Calu3 (cell line): ENCODE data around the gene ACO2. TPM values are rescaled to one million over a fixed set of nuclear protein-coding genes. Genes with fewer than 3 reads are reported as not detected.

ENCODE experiments used
- BruUV-seq: library from RNA; stranded (reverse); fragments of 400-500 nt; replicated peaks from 2 replicates; lab custom pipeline; 2021; lab: Mats Ljungman, UMichigan
- CTCF ChIA-PET: fragments of 300-600 bp; sonication (Branson Sonifier 250); formaldehyde crosslinking; loops from one replicate; lab custom pipeline; 2022; ENCODE audit warnings: antibody characterized with exemption; lab: Charles Lee
- DNase-seq: peaks from one replicate; pipeline ENCODE4 v3.0.0; 2022
- H3K27ac Mint-ChIP-seq: one replicate; pipeline ENCODE4 v1.8.0; 2022; ENCODE audit warnings: mixed read lengths; ENCODE audit not compliant: unreplicated experiment
- H3K27me3 Mint-ChIP-seq: one replicate; pipeline ENCODE4 v1.8.0; 2022; ENCODE audit warnings: mixed read lengths; ENCODE audit not compliant: unreplicated experiment
- H3K36me3 Mint-ChIP-seq: one replicate; pipeline ENCODE4 v1.8.0; 2022; ENCODE audit warnings: mild to moderate bottlenecking, moderate library complexity, mixed read lengths; ENCODE audit not compliant: insufficient read depth, unreplicated experiment
- H3K4me1 Mint-ChIP-seq: one replicate; pipeline ENCODE4 v1.8.0; 2022; ENCODE audit warnings: mild to moderate bottlenecking, low read depth, mixed read lengths; ENCODE audit not compliant: unreplicated experiment
- H3K4me3 Mint-ChIP-seq: one replicate; pipeline ENCODE4 v1.8.0; 2022; ENCODE audit warnings: mild to moderate bottlenecking, low read depth, moderate library complexity, mixed read lengths; ENCODE audit not compliant: unreplicated experiment
- H3K9me3 Mint-ChIP-seq: one replicate; pipeline ENCODE4 v1.8.0; 2022; ENCODE audit warnings: low read depth, mixed read lengths; ENCODE audit not compliant: unreplicated experiment
- intact Hi-C: fragments of 100-400 bp; cut with micrococcal nuclease; formaldehyde crosslinking; loops from one replicate; pipeline ENCODE4 v1.10.0; 2022; ENCODE audit not compliant: unreplicated experiment
- total RNA-seq: library from RNA; stranded (reverse); gene quantifications from 2 replicates; pipeline ENCODE4 v1.2.3, GENCODE V29; 2022
- TF ChIP-seq, protein P1 (sequence below): fragments of 200-600 bp; IDR thresholded peaks from one replicate; pipeline ENCODE4 v1.8.0; 2022; ENCODE audit warnings: antibody characterized with exemption; ENCODE audit not compliant: unreplicated experiment

ACO2 gene
- total RNA-seq, 1 experiment from 2014 or later: 94.0 TPM

- no peaks in the 10 kb centered on the region for H3K27me3 Mint-ChIP-seq
- BruUV-seq: TSS peak; percentile 76
- no peak overlapping the region for H3K4me3 Mint-ChIP-seq
- TF ChIP-seq, protein P1, sequence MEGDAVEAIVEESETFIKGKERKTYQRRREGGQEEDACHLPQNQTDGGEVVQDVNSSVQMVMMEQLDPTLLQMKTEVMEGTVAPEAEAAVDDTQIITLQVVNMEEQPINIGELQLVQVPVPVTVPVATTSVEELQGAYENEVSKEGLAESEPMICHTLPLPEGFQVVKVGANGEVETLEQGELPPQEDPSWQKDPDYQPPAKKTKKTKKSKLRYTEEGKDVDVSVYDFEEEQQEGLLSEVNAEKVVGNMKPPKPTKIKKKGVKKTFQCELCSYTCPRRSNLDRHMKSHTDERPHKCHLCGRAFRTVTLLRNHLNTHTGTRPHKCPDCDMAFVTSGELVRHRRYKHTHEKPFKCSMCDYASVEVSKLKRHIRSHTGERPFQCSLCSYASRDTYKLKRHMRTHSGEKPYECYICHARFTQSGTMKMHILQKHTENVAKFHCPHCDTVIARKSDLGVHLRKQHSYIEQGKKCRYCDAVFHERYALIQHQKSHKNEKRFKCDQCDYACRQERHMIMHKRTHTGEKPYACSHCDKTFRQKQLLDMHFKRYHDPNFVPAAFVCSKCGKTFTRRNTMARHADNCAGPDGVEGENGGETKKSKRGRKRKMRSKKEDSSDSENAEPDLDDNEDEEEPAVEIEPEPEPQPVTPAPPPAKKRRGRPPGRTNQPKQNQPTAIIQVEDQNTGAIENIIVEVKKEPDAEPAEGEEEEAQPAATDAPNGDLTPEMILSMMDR: no peak
- H3K27ac Mint-ChIP-seq: peak overlapping the region; percentile 53
- peaks cover 89% of the 10 kb centered on the region for H3K36me3 Mint-ChIP-seq
- CTCF ChIA-PET: interaction anchor here (1.9 kb wide), 1 partner anchor 124 kb away, joined by 13 read pairs; no protein-coding TSS in a partner anchor
- intact Hi-C loops: no loop called here
- no peaks in the 10 kb centered on the region for H3K4me1 Mint-ChIP-seq
- DNase-seq: no peak
- no peaks in the 10 kb centered on the region for H3K9me3 Mint-ChIP-seq
Measured at GRCh38 chr22:41528132-41528766, 59.3 kb downstream of the ACO2 start.

DNA sequence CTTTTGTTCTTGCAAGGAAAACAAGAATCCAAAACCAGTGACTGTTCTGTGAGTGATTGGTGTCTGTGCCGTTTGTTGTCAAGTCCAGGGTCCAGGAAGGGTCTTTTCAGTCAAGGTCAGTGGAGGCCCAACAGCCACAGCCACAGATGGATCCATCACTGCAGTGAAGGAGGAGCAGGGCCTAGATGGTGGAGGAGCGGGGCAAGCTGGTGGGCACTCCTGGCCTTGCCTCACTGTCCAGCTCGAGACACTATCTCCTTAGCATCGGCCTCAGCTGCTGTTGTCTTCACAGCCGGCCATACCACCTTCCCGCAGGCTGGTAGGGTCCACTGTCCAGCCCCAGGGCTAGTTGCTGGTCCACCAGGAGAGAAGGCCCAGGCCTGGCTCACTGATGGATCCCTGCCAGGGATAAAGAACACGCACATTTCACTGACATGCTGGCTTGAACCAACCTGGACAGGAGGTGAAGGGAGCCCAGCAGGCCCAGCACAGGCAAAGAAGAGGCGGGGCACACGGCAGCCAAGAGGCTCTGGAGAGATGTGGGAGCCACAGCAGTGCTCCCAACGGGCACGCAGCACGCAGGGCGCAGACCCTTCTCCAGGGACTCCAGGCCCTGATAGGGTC lies 60.1 kb downstream of the ACO2 start:
- DNase-seq: no peak
- CTCF ChIA-PET: no interaction called here
- BruUV-seq: no TSS peak

DNA sequence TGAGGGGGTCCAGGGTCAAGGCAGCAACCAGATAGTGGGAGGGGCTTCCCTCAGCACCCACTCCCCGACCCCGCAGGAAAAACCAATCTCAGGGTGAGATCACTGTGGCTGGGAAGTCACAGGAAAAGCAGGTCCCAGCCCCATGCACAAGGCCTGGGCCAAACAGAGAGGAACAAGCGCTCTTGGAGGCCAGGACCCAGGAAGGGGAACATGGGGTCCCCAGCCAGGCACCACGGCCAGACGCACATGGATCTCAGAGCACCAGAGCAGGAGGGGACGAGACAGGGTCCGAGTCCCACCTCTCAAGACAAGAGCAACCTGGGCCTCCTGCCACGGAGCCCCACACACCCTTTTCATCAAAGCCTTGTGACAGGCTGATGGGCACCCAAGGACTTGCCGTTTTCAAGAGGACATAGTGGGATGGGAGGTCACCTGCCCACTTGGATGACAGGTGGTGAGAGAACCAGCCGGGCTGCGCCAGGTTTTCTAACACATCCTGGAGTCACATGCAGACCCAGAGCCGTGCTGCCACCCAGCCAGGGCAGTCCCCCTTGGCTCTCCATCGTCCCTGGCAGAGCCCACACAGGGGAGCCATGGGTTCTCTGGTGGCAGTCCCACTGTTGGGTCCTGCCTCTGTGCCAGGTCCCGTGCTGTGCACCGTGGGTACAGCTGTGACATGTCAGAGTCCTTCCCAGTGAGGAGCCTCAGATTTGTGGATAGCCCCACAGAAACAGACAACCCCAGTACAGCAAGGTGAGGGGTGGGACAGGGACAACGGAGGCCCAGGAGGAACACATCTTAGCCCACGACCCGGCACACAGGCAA lies 62.2 kb downstream of the ACO2 start:
- Mint-ChIP-seq H3K36me3 (peaks cover 81% of the 10 kb centered on the region), H3K4me1 (no peaks in the 10 kb centered on the region), H3K9me3 (no peaks in the 10 kb centered on the region), H3K4me3 (no peak overlapping the region), H3K27ac (peak overlapping the region; percentile 20), H3K27me3 (no peaks in the 10 kb centered on the region)
- no peak for DNase-seq
- no TSS peak for BruUV-seq
- CTCF ChIA-PET: interaction anchor here (0.6 kb wide), 1 partner anchor 70 kb away, joined by 3 read pairs; no protein-coding TSS in a partner anchor
- intact Hi-C loops: no loop called here
- TF ChIP-seq, protein P1: no peak

More for the DNA sequence above, 60.1 kb downstream of the ACO2 start:
- H3K4me1 Mint-ChIP-seq: no peaks in the 10 kb centered on the region
- no peak overlapping the region for H3K4me3 Mint-ChIP-seq
- TF ChIP-seq, protein P1: no peak
- H3K27ac Mint-ChIP-seq: peak overlapping the region; percentile 53
- no peaks in the 10 kb centered on the region for H3K9me3 Mint-ChIP-seq
- intact Hi-C loops: no loop called here
- H3K36me3 Mint-ChIP-seq: peaks cover 86% of the 10 kb centered on the region
- no peaks in the 10 kb centered on the region for H3K27me3 Mint-ChIP-seq

DNA sequence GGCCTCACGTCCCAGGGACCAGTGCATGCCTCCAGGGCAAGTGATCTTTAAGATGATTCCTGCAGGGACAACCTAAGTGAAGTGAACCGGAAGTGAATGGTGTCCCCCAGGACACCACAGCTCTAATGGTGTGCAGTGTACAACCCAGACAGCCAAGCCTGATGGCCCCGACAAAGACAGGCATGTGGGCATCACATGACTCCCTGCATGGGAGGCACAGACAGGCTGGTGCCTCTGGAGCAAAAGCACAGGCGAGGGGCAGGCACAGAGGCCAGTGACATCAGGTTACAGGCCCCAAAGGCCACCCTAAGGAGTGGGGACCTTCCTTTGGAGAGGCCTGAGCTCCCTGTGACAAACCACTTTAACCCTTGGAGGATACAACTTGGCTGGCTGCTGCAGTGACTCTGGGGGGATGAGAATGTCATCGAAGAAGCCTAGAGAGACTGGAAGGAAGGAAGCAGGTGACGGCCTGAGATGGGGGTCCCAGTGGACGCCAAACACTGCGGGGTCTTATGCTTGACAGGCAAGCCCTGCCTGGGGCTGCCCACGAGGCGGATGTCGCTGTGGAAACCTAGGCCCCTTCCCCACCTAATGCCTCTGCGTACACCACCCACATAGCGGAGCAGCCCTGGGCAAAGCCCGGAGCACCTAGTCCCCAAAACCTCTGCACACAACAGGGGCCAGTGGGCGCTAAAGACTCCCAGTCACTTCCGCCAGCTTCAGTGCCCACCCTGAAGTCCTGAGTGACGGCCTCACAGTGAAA lies 63.0 kb downstream of the ACO2 start:
- TF ChIP-seq, protein P1: no peak
- Mint-ChIP-seq H3K9me3 (no peaks in the 10 kb centered on the region), H3K36me3 (peaks cover 73% of the 10 kb centered on the region), H3K27me3 (no peaks in the 10 kb centered on the region), H3K4me1 (no peaks in the 10 kb centered on the region), H3K4me3 (no peak overlapping the region), H3K27ac (no peak overlapping the region)
- BruUV-seq: no TSS peak
- CTCF ChIA-PET: interaction anchor here (0.6 to 1.4 kb wide), 2 partner anchors 12 to 70 kb away, joined by 3 read pairs; no protein-coding TSS in a partner anchor
- intact Hi-C loops: no loop called here
- DNase-seq: no peak
